H9 (cell line): ENCODE data around the gene MRAP2. TPM values are rescaled to one million over a fixed set of nuclear protein-coding genes. Genes with fewer than 3 reads are reported as not detected.

ENCODE experiments used
- DNase-seq: peaks from one replicate; pipeline ENCODE4 v3.0.0-alpha.2; 2017
- H2AFZ ChIP-seq: one replicate; pipeline ENCODE4 v1.6.1; 2013; ENCODE audit warnings: mild to moderate bottlenecking, low read length, control low read depth, moderate library complexity
- H2AK5ac ChIP-seq: 2 replicates; pipeline ENCODE4 v1.6.1; 2013; ENCODE audit warnings: low read length, control low read depth, mixed read lengths; ENCODE audit not compliant: insufficient read length
- H2BK120ac ChIP-seq: one replicate; pipeline ENCODE4 v1.6.1; 2013; ENCODE audit warnings: low read depth, mild to moderate bottlenecking, low read length, control low read depth, inconsistent platforms; ENCODE audit not compliant: poor library complexity, severe bottlenecking
- H2BK12ac ChIP-seq: 2 replicates; pipeline ENCODE4 v1.6.1; 2013; ENCODE audit warnings: low read length, control low read depth, mixed read lengths, low read depth; ENCODE audit not compliant: insufficient read length
- H2BK15ac ChIP-seq: 2 replicates; pipeline ENCODE4 v1.6.1; 2013; ENCODE audit warnings: low read depth, low read length, control low read depth
- H2BK20ac ChIP-seq: one replicate; pipeline ENCODE4 v1.6.1; 2013; ENCODE audit warnings: low read depth, mild to moderate bottlenecking, low read length, control low read depth, inconsistent platforms; ENCODE audit not compliant: poor library complexity, severe bottlenecking
- H2BK5ac ChIP-seq: 2 replicates; pipeline ENCODE4 v1.6.1; 2013; ENCODE audit warnings: low read length, control low read depth, mixed read lengths; ENCODE audit not compliant: insufficient read length
- H3K14ac ChIP-seq: 2 replicates; pipeline ENCODE4 v1.6.1; 2013; ENCODE audit warnings: low read length, control low read depth; ENCODE audit not compliant: insufficient read depth
- H3K18ac ChIP-seq: 2 replicates; pipeline ENCODE4 v1.6.1; 2013; ENCODE audit warnings: low read depth, mild to moderate bottlenecking, mixed read lengths, low read length, control low read depth; ENCODE audit not compliant: insufficient read length
- H3K23ac ChIP-seq: 2 replicates; pipeline ENCODE4 v1.6.1; 2013; ENCODE audit warnings: low read length, control low read depth, mixed read lengths, low read depth; ENCODE audit not compliant: insufficient read length
- H3K23me2 ChIP-seq: 2 replicates; pipeline ENCODE4 v1.6.1; 2013; ENCODE audit warnings: low read depth, mild to moderate bottlenecking, mixed read lengths, low read length, control low read depth; ENCODE audit not compliant: insufficient read length, poor library complexity, severe bottlenecking
- H3K27ac ChIP-seq: 2 replicates; pipeline ENCODE4 v1.5.1; 2013; ENCODE audit warnings: low read length, control low read depth, mixed read lengths, low read depth; ENCODE audit not compliant: insufficient read length
- H3K27me3 ChIP-seq: 2 replicates; pipeline ENCODE4 v1.6.1; 2013; ENCODE audit warnings: low read length, control low read depth, inconsistent platforms; ENCODE audit not compliant: insufficient read depth
- H3K4ac ChIP-seq: 2 replicates; pipeline ENCODE4 v1.6.1; 2013; ENCODE audit warnings: low read depth, mild to moderate bottlenecking, control low read depth, inconsistent platforms, low read length, moderate library complexity
- H3K4me1 ChIP-seq: 2 replicates; pipeline ENCODE4 v1.6.1; 2013; ENCODE audit warnings: low read length, control low read depth, inconsistent platforms; ENCODE audit not compliant: insufficient read depth
- H3K4me2 ChIP-seq: 2 replicates; pipeline ENCODE4 v1.6.1; 2013; ENCODE audit warnings: low read length, control low read depth, mixed read lengths; ENCODE audit not compliant: insufficient read length, insufficient read depth
- H3K56ac ChIP-seq: 2 replicates; pipeline ENCODE4 v1.6.1; 2013; ENCODE audit warnings: low read depth, mild to moderate bottlenecking, mixed read lengths, low read length, control low read depth; ENCODE audit not compliant: insufficient read length
- H3K79me1 ChIP-seq: 2 replicates; pipeline ENCODE4 v1.6.1; 2013; ENCODE audit warnings: low read depth, mild to moderate bottlenecking, moderate library complexity, low read length, control low read depth, inconsistent platforms; ENCODE audit not compliant: insufficient read depth, poor library complexity, severe bottlenecking
- H3K79me2 ChIP-seq: 2 replicates; pipeline ENCODE4 v1.6.1; 2013; ENCODE audit warnings: low read length, control low read depth, inconsistent platforms; ENCODE audit not compliant: insufficient read depth
- H3K9ac ChIP-seq: 2 replicates; pipeline ENCODE4 v1.6.1; 2013; ENCODE audit warnings: low read length, control low read depth, mixed read lengths; ENCODE audit not compliant: insufficient read length; ENCODE audit errors: extremely low read depth
- H3K9me3 ChIP-seq: one replicate; pipeline ENCODE4 v1.6.1; 2013; ENCODE audit warnings: low read depth, low read length, inconsistent platforms; ENCODE audit not compliant: control insufficient read depth
- H3T11ph ChIP-seq: one replicate; pipeline ENCODE4 v1.6.1; 2013; ENCODE audit warnings: mild to moderate bottlenecking, low read length, control low read depth, inconsistent platforms
- H4K20me1 ChIP-seq: one replicate; pipeline ENCODE4 v1.6.1; 2013; ENCODE audit not compliant: control insufficient read depth, insufficient read length, insufficient read depth
- H4K5ac ChIP-seq: 2 replicates; pipeline ENCODE4 v1.6.1; 2013; ENCODE audit warnings: low read depth, mild to moderate bottlenecking, mixed read lengths, low read length, control low read depth; ENCODE audit not compliant: insufficient read length
- H4K8ac ChIP-seq: replicated peaks from 2 replicates; pipeline ENCODE4 v1.6.1; 2013; ENCODE audit warnings: low read length, control low read depth, mixed read lengths, low read depth; ENCODE audit not compliant: insufficient read length
- H4K91ac ChIP-seq: 2 replicates; pipeline ENCODE4 v1.6.1; 2013; ENCODE audit warnings: low read depth, mild to moderate bottlenecking, moderate library complexity, mixed read lengths, low read length, control low read depth; ENCODE audit not compliant: insufficient read length
- H3K27ac Mint-ChIP-seq, 3 experiments: 2 replicates in 2 of 3; 3 replicates in 1 of 3; pipeline ENCODE4 v1.8.0; 2020 to 2021; ENCODE audit warnings: mixed read lengths in 3 of 3, mild to moderate bottlenecking in 1 of 3, moderate library complexity in 1 of 3
- H3K27me3 Mint-ChIP-seq: 2 replicates; pipeline ENCODE4 v1.8.0; 2021; ENCODE audit warnings: low read depth, mild to moderate bottlenecking, moderate library complexity, mixed read lengths
- H3K36me3 Mint-ChIP-seq, 3 experiments: 2 replicates in 2 of 3; 3 replicates in 1 of 3; pipeline ENCODE4 v1.8.0; 2020 to 2021; ENCODE audit warnings: low read depth in 3 of 3, mixed read lengths in 3 of 3; ENCODE audit not compliant: insufficient read depth in 1 of 3
- H3K4me1 Mint-ChIP-seq, 2 experiments: 2 replicates each; pipeline ENCODE4 v1.8.0; 2020; ENCODE audit warnings: mixed read lengths in 2 of 2
- H3K4me3 Mint-ChIP-seq, 2 experiments: 2 replicates in 1 of 2; 3 replicates in 1 of 2; pipeline ENCODE4 v1.8.0; 2020 to 2021; ENCODE audit warnings: mild to moderate bottlenecking in 2 of 2, mixed read lengths in 2 of 2, moderate library complexity in 1 of 2
- H3K9me3 Mint-ChIP-seq, 2 experiments: 2 replicates in 1 of 2; 3 replicates in 1 of 2; pipeline ENCODE4 v1.8.0; 2020; ENCODE audit warnings: mild to moderate bottlenecking in 2 of 2, mixed read lengths in 2 of 2, moderate library complexity in 1 of 2
- CTCF ChIP-seq: fragments of 200-600 bp; sonication (generic); conservative IDR thresholded peaks from 3 replicates; pipeline ENCODE4 v1.8.0; 2021; ENCODE audit warnings: antibody characterized with exemption, mild to moderate bottlenecking
- WGBS: extraction: QIAGEN DNeasy Blood & Tissue Kit; methylation state at CpG from one replicate; pipeline ENCODE4 v1.1.7; 2013; ENCODE audit warnings: missing lambda C conversion rate, low lambda C conversion rate, mixed read lengths; ENCODE audit not compliant: insufficient read length; ENCODE audit errors: extremely low coverage; 5-methylcytosine and 5-hydroxymethylcytosine counted together
- total RNA-seq: library from RNA; stranded (reverse); gene quantifications from 2 replicates; pipeline ENCODE4 v1.2.1, GENCODE V29; 2021

The MRAP2 gene
- total RNA-seq, 1 experiment from 2014 or later = 8.0 TPM

- H2BK15ac ChIP-seq = no peak overlapping the region
- H4K5ac ChIP-seq = no peak overlapping the region
- no peak overlapping the region for H2BK20ac ChIP-seq
- no peak overlapping the region for H3K18ac ChIP-seq
- no peak for DNase-seq
- no peak overlapping the region for H3K23ac ChIP-seq
- no peak overlapping the region for H4K8ac ChIP-seq
- H3K27me3 ChIP-seq = no peaks in the 10 kb centered on the region
- H3K23me2 ChIP-seq = no peaks in the 10 kb centered on the region
- H3K4me3 Mint-ChIP-seq = peak overlapping the region; percentile 24 to 58; a peak in 2 of 5 replicates
- no peaks in the 10 kb centered on the region for H3K9me3 ChIP-seq
- peak overlapping the region; percentile 30 for H3K4me2 ChIP-seq
- no peak overlapping the region for H3K4ac ChIP-seq
- no peak overlapping the region for H4K91ac ChIP-seq
- no peaks in the 10 kb centered on the region for H3K9me3 Mint-ChIP-seq
- H2AK5ac ChIP-seq = no peak overlapping the region
- peaks cover 29 to 38% of the 10 kb centered on the region in 2 experiments for H3K4me1 Mint-ChIP-seq
- H2BK5ac ChIP-seq = no peak overlapping the region
- no peak for TF ChIP-seq CTCF
- H3K4me1 ChIP-seq = peaks cover 4% of the 10 kb centered on the region
- no peak overlapping the region for H3K9ac ChIP-seq
- WGBS = no CpG with 5 or more reads among the region's 7 CpGs
- no peaks in the 10 kb centered on the region; a peak in 1 of 7 replicates for H3K36me3 Mint-ChIP-seq
- peak overlapping the region in 2 of 3 experiments; percentile 44 to 89; a peak in 2 of 7 replicates for H3K27ac Mint-ChIP-seq
- no peak overlapping the region for H3K14ac ChIP-seq
- no peaks in the 10 kb centered on the region for H3K79me2 ChIP-seq
- no peak overlapping the region for H2BK120ac ChIP-seq
- H2AFZ ChIP-seq = no peak overlapping the region
- H3K79me1 ChIP-seq = no peaks in the 10 kb centered on the region
- H3K56ac ChIP-seq = no peak overlapping the region
- H3T11ph ChIP-seq = no peak overlapping the region
- no peak overlapping the region for H2BK12ac ChIP-seq
- no peaks in the 10 kb centered on the region; the same call in 1 of the 2 replicates for H3K27me3 Mint-ChIP-seq
- no peaks in the 10 kb centered on the region for H4K20me1 ChIP-seq
- H3K27ac ChIP-seq = no peak overlapping the region
Measured at GRCh38 chr6:84052883-84053241, 19.3 kb downstream of the MRAP2 start.
